HFF-Myc (cell line): ENCODE data around the gene CSKMT.
"Not testable (repeated sequence)": the region's sequence is repeated elsewhere in the genome, so short reads cannot be mapped to it uniquely, and the experiment has no call there.

Source experiments
- DNase-seq: peaks from one replicate; pipeline ENCODE4 v3.0.0-alpha.2; 2011; ENCODE audit warnings: low read depth; ENCODE audit errors: extremely low read depth
- H3K4me3 ChIP-seq: replicated peaks from 2 replicates; pipeline ENCODE4 v1.5.1; 2011; ENCODE audit warnings: low read depth, mild to moderate bottlenecking, control low read depth, low read length
- CTCF ChIP-seq: IDR thresholded peaks from 2 replicates; pipeline ENCODE4 v1.5.1; 2012; ENCODE audit warnings: mild to moderate bottlenecking, low read depth, low read length, control low read depth; ENCODE audit errors: missing control alignments

CSKMT gene, protein sequence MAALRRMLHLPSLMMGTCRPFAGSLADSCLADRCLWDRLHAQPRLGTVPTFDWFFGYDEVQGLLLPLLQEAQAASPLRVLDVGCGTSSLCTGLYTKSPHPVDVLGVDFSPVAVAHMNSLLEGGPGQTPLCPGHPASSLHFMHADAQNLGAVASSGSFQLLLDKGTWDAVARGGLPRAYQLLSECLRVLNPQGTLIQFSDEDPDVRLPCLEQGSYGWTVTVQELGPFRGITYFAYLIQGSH

GRCh38 chr11:62665075-62665598 lies at the start of gene CSKMT, which contains the start of gene C11orf98:
TSS of gene CSKMT (plus strand) at chr11:62665312. CDS start at chr11:62665880, 568 bp downstream.
TSS of gene C11orf98 (minus strand) at chr11:62665210. CDS start at chr11:62665169, 41 bp downstream.
- H3K4me3 ChIP-seq, result peak within 1 kb of the TSS; percentile 98
- no peak for TF ChIP-seq CTCF
- peak; percentile 82 for DNase-seq

GRCh38 chr11:62615521-62615920 lies 49.6 kb upstream of the CSKMT start:
- TF ChIP-seq CTCF, result no peak
- no peak for DNase-seq
- H3K4me3 ChIP-seq, result no peak overlapping the region

DNA sequence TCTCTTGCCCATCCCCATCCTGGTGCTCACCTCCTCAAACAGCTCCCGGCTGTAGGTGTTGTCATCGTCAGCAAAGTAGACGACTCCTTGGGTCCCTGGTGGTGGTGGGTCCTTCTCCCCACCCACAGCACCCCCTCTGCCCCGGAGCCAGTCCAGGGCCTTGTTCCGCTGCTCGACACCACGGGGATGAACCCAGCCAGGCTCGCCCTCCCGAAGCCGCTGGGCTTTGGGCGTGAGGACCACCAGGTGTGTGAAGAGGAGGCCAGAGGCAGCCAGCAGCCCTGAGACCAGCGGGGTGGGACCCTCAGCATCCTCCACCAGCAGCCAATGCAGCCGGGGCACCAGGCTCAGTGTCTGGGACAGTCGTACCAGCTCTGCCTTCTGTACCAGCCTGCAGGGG lies 48.2 kb upstream of the CSKMT start:
- not testable (repeated sequence) for DNase-seq, H3K4me3 ChIP-seq

DNA sequence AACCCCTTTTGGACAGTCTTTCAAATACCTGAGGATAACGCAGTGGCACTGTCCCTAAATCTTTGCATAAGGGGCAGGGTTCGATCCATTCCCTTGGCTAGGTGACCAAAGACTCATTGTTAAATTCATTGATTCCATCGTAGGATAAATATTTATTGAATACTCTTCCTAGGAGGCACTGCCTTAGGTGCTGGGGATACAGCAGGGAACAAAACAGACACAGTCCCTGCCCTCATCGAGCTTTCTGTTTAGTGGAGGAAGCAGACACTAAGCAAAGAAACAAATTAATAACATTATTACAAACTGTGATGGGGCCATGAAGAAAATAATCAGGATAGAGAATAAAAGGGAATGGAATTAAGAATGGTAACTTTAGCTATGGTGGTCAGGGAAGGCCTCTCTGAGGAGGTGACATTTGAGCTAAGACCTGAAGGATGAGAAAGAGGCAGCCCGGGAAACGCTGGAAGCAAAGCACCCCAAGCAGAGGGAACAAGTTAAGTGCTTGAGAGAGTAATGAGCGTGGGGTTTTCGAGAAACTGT lies 44.0 kb upstream of the CSKMT start:
- DNase-seq, result no peak
- peak overlapping the region; percentile 72 for H3K4me3 ChIP-seq
- TF ChIP-seq CTCF, result no peak

GRCh38 chr11:62621567-62622470 lies 43.3 kb upstream of the CSKMT start, which contains the start of gene B3GAT3:
TSS of gene B3GAT3 (minus strand) at chr11:62621986. CDS start at chr11:62621947, 39 bp downstream.
- no peak for TF ChIP-seq CTCF
- peak within 1 kb of the TSS; percentile 72 for H3K4me3 ChIP-seq
- DNase-seq, result peak; percentile 91

DNA sequence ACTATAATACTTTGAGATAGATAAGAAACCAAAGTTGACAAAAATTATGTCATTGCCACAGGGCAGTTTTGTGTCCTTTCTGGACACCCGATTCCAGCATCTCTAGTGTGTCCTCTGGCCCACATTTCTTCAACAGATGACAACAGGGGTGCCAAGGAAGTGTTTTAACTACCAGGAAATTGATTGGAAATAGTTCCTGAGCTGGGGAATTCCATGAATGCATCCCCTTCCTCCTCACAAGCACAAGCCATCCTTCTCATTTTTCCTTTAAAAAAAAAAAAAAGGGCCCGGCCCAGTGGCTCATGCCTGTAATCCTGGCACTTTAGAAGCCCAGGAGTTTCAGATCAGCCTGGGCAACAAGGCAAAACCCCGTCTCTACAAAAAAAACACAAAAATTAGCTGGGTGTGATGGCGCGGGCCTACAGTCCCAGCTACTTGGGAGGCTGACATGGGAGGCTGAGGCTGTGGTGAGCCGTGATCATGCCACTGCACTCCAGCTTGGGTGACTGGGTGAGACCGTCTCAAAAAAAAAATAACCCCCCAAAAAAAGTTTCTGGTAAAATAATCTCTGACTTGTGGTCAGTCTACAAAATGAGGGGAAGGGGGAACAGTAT lies 42.5 kb upstream of the CSKMT start:
- no peak for TF ChIP-seq CTCF
- no peak for DNase-seq
- no peak overlapping the region for H3K4me3 ChIP-seq
